HepG2 (cell line): Measurements from ENCODE around the gene PDHX. TPM values are rescaled to one million over a fixed set of nuclear protein-coding genes. Genes with fewer than 3 reads are reported as not detected.

Experiments used
- ATAC-seq: fragments of 200-7000 bp; cut with Tn5 transposase; 3 replicates; pipeline ENCODE4 v1.9.1; 2020; ENCODE audit warnings: mild to moderate bottlenecking, moderate library complexity
- BruUV-seq: library from RNA; stranded (reverse); fragments of 400-500 nt; replicated peaks from 2 replicates; lab custom pipeline; 2021; lab: Mats Ljungman, UMichigan
- CTCF ChIA-PET: fragments of 300-600 bp; formaldehyde crosslinking; extraction: SDS; loops from one replicate; lab custom pipeline; 2021; ENCODE audit warnings: low total read pairs, inconsistent platforms, low intra/inter-chr PET ratio; lab: Yijun Ruan, JAX
- POLR2A ChIA-PET: fragments of 350-600 bp; sonication (Branson Sonifier 250); formaldehyde crosslinking; loops from one replicate; lab custom pipeline; 2020; ENCODE audit warnings: antibody characterized with exemption, inconsistent platforms; lab: Yijun Ruan, JAX
- DNase-seq: peaks from one replicate; pipeline ENCODE4 v3.0.0-alpha.2; 2015; ENCODE audit warnings: low spot score
- FAIRE-seq: peaks from 3 replicates; lab custom pipeline; 2011; peaks lifted over from hg19 to GRCh38; lab: Jason Lieb, UNC
- H2AFZ ChIP-seq: one replicate; pipeline ENCODE4 v1.6.1; 2011; ENCODE audit warnings: low read length, inconsistent platforms
- H3K27ac ChIP-seq: fragments of 300-600 bp; 3 replicates; pipeline ENCODE4 v1.8.0; 2011; ENCODE audit warnings: mixed run types, mild to moderate bottlenecking, mixed read lengths, low read length, inconsistent platforms; ENCODE audit not compliant: insufficient read depth; ENCODE audit errors: extremely low read length
- H3K27me3 ChIP-seq, 2 experiments: fragments of 200-600 bp in 1 of 2; 2 replicates in 1 of 2; 3 replicates in 1 of 2; pipeline versions ENCODE4 v1.6.0 to v1.8.0; 2011; ENCODE audit warnings: low read length in 2 of 2, mild to moderate bottlenecking in 2 of 2, moderate library complexity in 2 of 2, inconsistent platforms in 1 of 2; ENCODE audit not compliant: insufficient read depth in 2 of 2, control insufficient read depth in 1 of 2
- H3K36me3 ChIP-seq, 2 experiments: fragments of 200-600 bp in 1 of 2; replicated peaks in 1 of 2; 2 replicates in 1 of 2; 3 replicates in 1 of 2; pipeline versions ENCODE4 v1.5.1 to v1.8.0; 2011; ENCODE audit warnings: low read length in 2 of 2, inconsistent platforms in 1 of 2; ENCODE audit not compliant: insufficient read depth in 2 of 2, control insufficient read depth in 1 of 2
- H3K4me1 ChIP-seq: 2 replicates; pipeline ENCODE4 v1.5.1; 2012; ENCODE audit warnings: low read length, inconsistent platforms; ENCODE audit not compliant: insufficient read depth
- H3K4me2 ChIP-seq: 2 replicates; pipeline ENCODE4 v1.6.0; 2011; ENCODE audit warnings: low read depth, low read length, inconsistent platforms
- H3K4me3 ChIP-seq, 3 experiments: fragments of 200-600 bp in 1 of 3; sonication (generic), shearing (Covaris generic) in 1 of 3; replicated peaks in 1 of 3; 2 replicates each; pipeline ENCODE4 v1.5.1; 2011 to 2016; ENCODE audit warnings: low read length in 3 of 3, inconsistent platforms in 2 of 3, low read depth in 2 of 3, mild to moderate bottlenecking in 2 of 3, control low read depth in 1 of 3, mixed read lengths in 1 of 3; ENCODE audit not compliant: insufficient read depth in 1 of 3
- H3K79me2 ChIP-seq: one replicate; pipeline ENCODE4 v1.6.1; 2011; ENCODE audit warnings: low read length, inconsistent platforms; ENCODE audit not compliant: insufficient read depth
- H3K9ac ChIP-seq: 2 replicates; pipeline ENCODE4 v1.6.0; 2011; ENCODE audit warnings: mild to moderate bottlenecking, low read depth, low read length, inconsistent platforms; ENCODE audit not compliant: insufficient read depth
- H3K9me3 ChIP-seq: 2 replicates; pipeline ENCODE4 v1.5.1; 2012; ENCODE audit warnings: mild to moderate bottlenecking, low read length
- H4K20me1 ChIP-seq: 2 replicates; pipeline ENCODE4 v1.6.0; 2011; ENCODE audit warnings: inconsistent platforms, mild to moderate bottlenecking, low read length, moderate library complexity; ENCODE audit not compliant: insufficient read depth
- ATRX ChIP-seq: sonication (generic); formaldehyde crosslinking; IDR thresholded peaks from 2 replicates; pipeline ENCODE4 v1.4.0; 2020; ENCODE audit warnings: missing genetic modification reagents, borderline replicate concordance
- BCL6 ChIP-seq: IDR thresholded peaks from 2 replicates; pipeline ENCODE4 v1.6.1; 2016; ENCODE audit warnings: missing genetic modification reagents, missing compliant biosample characterization
- ELK4 ChIP-seq: sonication (generic); formaldehyde crosslinking; IDR thresholded peaks from 2 replicates; pipeline ENCODE4 v1.9.0; 2021; ENCODE audit warnings: missing genetic modification reagents, borderline replicate concordance
- FOXO1 ChIP-seq: sonication (generic); formaldehyde crosslinking; IDR thresholded peaks from 2 replicates; pipeline ENCODE4 v1.4.0; 2020; ENCODE audit warnings: missing genetic modification reagents
- JUND ChIP-seq: sonication (generic); formaldehyde crosslinking; IDR thresholded peaks from 2 replicates; pipeline ENCODE4 v1.8.0; 2022; ENCODE audit warnings: mild to moderate bottlenecking, missing genetic modification reagents
- RARG ChIP-seq: sonication (generic); formaldehyde crosslinking; IDR thresholded peaks from 2 replicates; pipeline ENCODE4 v1.4.0; 2020; ENCODE audit warnings: low read depth, mild to moderate bottlenecking, missing genetic modification reagents
- SALL2 ChIP-seq: sonication (generic); formaldehyde crosslinking; IDR thresholded peaks from 2 replicates; pipeline ENCODE4 v1.8.1; 2023; ENCODE audit warnings: mild to moderate bottlenecking, missing genetic modification reagents, inconsistent platforms
- TFE3 ChIP-seq: IDR thresholded peaks from 2 replicates; pipeline ENCODE4 v1.6.1; 2016
- ZNF10 ChIP-seq: sonication (generic); formaldehyde crosslinking; IDR thresholded peaks from 2 replicates; pipeline ENCODE4 v1.4.0; 2020; ENCODE audit warnings: mild to moderate bottlenecking, low read depth, missing genetic modification reagents, borderline replicate concordance
- ZNF33B ChIP-seq: sonication (generic); formaldehyde crosslinking; IDR thresholded peaks from 2 replicates; pipeline ENCODE4 v1.5.1; 2020; ENCODE audit warnings: mild to moderate bottlenecking, missing genetic modification reagents
- ZNF503 ChIP-seq: sonication (generic); formaldehyde crosslinking; IDR thresholded peaks from 2 replicates; pipeline ENCODE4 v1.4.0; 2020; ENCODE audit warnings: missing genetic modification reagents
- ZNF512B ChIP-seq: sonication (generic); formaldehyde crosslinking; IDR thresholded peaks from 2 replicates; pipeline ENCODE4 v1.5.1; 2020; ENCODE audit warnings: missing genetic modification reagents, mild to moderate bottlenecking, borderline replicate concordance
- ZNF530 ChIP-seq: sonication (generic); formaldehyde crosslinking; IDR thresholded peaks from 2 replicates; pipeline ENCODE4 v1.5.0; 2020; ENCODE audit warnings: low read depth, mild to moderate bottlenecking, missing genetic modification reagents
- WGBS: methylation state at CpG from one replicate; pipeline ENCODE4 v1.1.6; 2017; ENCODE audit warnings: low lambda C conversion rate; 5-methylcytosine and 5-hydroxymethylcytosine counted together
- in situ Hi-C: cut with HindIII; loops from 2 replicates; pipeline ENCODE4 v1.10.0; 2017; ENCODE audit warnings: low pct_unique_long_range_greater_than_20kb; ENCODE audit not compliant: extremely low pct_ligation_motif_present
- intact Hi-C: fragments of 100-400 bp; cut with micrococcal nuclease; formaldehyde crosslinking; loops from one replicate; pipeline ENCODE4 v1.10.0; 2022; ENCODE audit not compliant: unreplicated experiment
- polyA plus RNA-seq, 8 experiments: library from polyadenylated mRNA; depleted of rRNA in 3 of 8; stranded (reverse) in 7 of 8; unstranded in 1 of 8; fragments of >200 nt; fragmentation: Illumina TruSeq in 4 of 8; extraction: Trizol in 4 of 8; gene quantifications; 2 replicates each; pipeline versions ENCODE4 v1.2.1 to v1.2.3, GENCODE V29; 2011 to 2016; ENCODE audit warnings: low read depth in 4 of 8, missing spikeins in 1 of 8, mixed read lengths in 1 of 8; ENCODE audit not compliant: insufficient read depth in 1 of 8
- total RNA-seq, 5 experiments: library from RNA; depleted of rRNA; stranded (reverse); fragments of >200 nt; fragmentation: Illumina TruSeq; extraction: Trizol; gene quantifications; 2 replicates each; pipeline ENCODE4 v1.2.3, GENCODE V29; 2016; ENCODE audit warnings: low read depth in 1 of 5

The PDHX gene
- total and polyA plus RNA-seq, 2 of the 13 experiments (the other 11 are each of a cell fraction or from before 2014, with no cell fraction given) = 41.0 to 73.8 TPM

GRCh38 chr11:34921156-34921555, 4.7 kb downstream of the PDHX start (continued):
- TF ChIP-seq ELK4 = no peak
- TF ChIP-seq ZNF512B (CRISPR knock-in tag) = no peak
- no peak for TF ChIP-seq JUND
- no peak for TF ChIP-seq BCL6 (CRISPR knock-in tag)

- TF ChIP-seq RARG (CRISPR knock-in tag) = no peak
- no peak for TF ChIP-seq TFE3 (CRISPR knock-in tag)
- TF ChIP-seq SALL2 (CRISPR knock-in tag) = no peak
- TF ChIP-seq ZNF530 (CRISPR knock-in tag) = no peak
- TF ChIP-seq ATRX (CRISPR knock-in tag) = no peak
- no peak for TF ChIP-seq FOXO1 (CRISPR knock-in tag)
- TF ChIP-seq ZNF503 (CRISPR knock-in tag) = no peak
- TF ChIP-seq ZNF33B = no peak
- no peak for TF ChIP-seq ZNF10 (CRISPR knock-in tag)
- TF ChIP-seq, all 625 proteins: peak for 0
- no peak overlapping the region for H3K4me2 ChIP-seq
- ChIA-PET POLR2A (interaction anchor here (3.3 kb wide), 1 partner anchor 8 kb away, joined by 17 read pairs; the partner anchor contains the start of genes APIP and PDHX), CTCF (no interaction called here)
- H3K4me3 ChIP-seq = no peak overlapping the region
- WGBS = 70% methylated on average over 3 of the region's 3 CpGs
- no peak for ATAC-seq
- H3K9ac ChIP-seq = no peak overlapping the region
- no peaks in the 10 kb centered on the region for H3K27me3 ChIP-seq
- no peak for DNase-seq
- in situ Hi-C loops = loop anchor here (5.0 to 25.0 kb wide), 3 partner anchors 313 to 762 kb away; no protein-coding TSS in a partner anchor
- no peak overlapping the region for H2AFZ ChIP-seq
- peaks cover 98% of the 10 kb centered on the region for H3K79me2 ChIP-seq
- H3K9me3 ChIP-seq = no peaks in the 10 kb centered on the region
- H3K36me3 ChIP-seq = peaks cover 2 to 10% of the 10 kb centered on the region in 2 experiments; a peak in 2 of 5 replicates
- no peak for FAIRE-seq
- 0 out of 2 replicates have a peak, but pooled peaks cover 18% of the 10 kb centered on the region for H4K20me1 ChIP-seq
- H3K27ac ChIP-seq = no peak overlapping the region
- intact Hi-C loops = no loop called here
- peaks cover 95% of the 10 kb centered on the region for H3K4me1 ChIP-seq
- no TSS peak for BruUV-seq
These were observed 8.3 kb downstream of the PDHX start for GRCh38 chr11:34924714-34925113.
